NCI-H2029 treated with DMSO at 0.1 percent for 48 hours (cell line): ENCODE measurements around the gene SMAD7.

Experiments
- DNase-seq: peaks from one replicate; lab custom pipeline; 2025; lab: John Stamatoyannopoulos, UW

The SMAD7 gene

GRCh38 chr18:48944634-48945033 is 6.1 kb downstream of the SMAD7 start:
- DNase-seq, result no peak

GRCh38 chr18:48943736-48944527 is 6.8 kb downstream of the SMAD7 start:
- DNase-seq, result no peak

GRCh38 chr18:48943333-48943732 is 7.4 kb downstream of the SMAD7 start:
- DNase-seq, result no peak

GRCh38 chr18:48942554-48943261 is 8.1 kb downstream of the SMAD7 start:
- DNase-seq, result no peak

- DNase-seq, result no peak
These were observed 8.7 kb downstream of the SMAD7 start for GRCh38 chr18:48942086-48942485.

GRCh38 chr18:48941672-48942071 is 9.1 kb downstream of the SMAD7 start:
- DNase-seq, result no peak

GRCh38 chr18:48940854-48941611 is 9.7 kb downstream of the SMAD7 start:
- no peak for DNase-seq

- DNase-seq, result no peak
These were observed 11.3 kb downstream of the SMAD7 start for GRCh38 chr18:48939205-48940097.

- no peak for DNase-seq
These were observed 11.9 kb downstream of the SMAD7 start for GRCh38 chr18:48938827-48939204.

- DNase-seq, result no peak
These were observed 12.7 kb downstream of the SMAD7 start for GRCh38 chr18:48937869-48938750.

GRCh38 chr18:48935433-48935774 is 15.4 kb downstream of the SMAD7 start:
- DNase-seq, result no peak

- DNase-seq, result no peak
These were observed 15.9 kb downstream of the SMAD7 start for GRCh38 chr18:48934723-48935432.

- DNase-seq, result no peak
These were observed 16.4 kb downstream of the SMAD7 start for GRCh38 chr18:48934415-48934722.

GRCh38 chr18:48933578-48934414 is 17.0 kb downstream of the SMAD7 start:
- DNase-seq, result no peak

GRCh38 chr18:48932822-48933510 is 17.8 kb downstream of the SMAD7 start:
- DNase-seq, result no peak

- no peak for DNase-seq
These were observed 18.3 kb downstream of the SMAD7 start for GRCh38 chr18:48932462-48932818.

GRCh38 chr18:48931680-48932461 is 18.9 kb downstream of the SMAD7 start:
- DNase-seq, result no peak

- no peak for DNase-seq
These were observed 19.8 kb downstream of the SMAD7 start for GRCh38 chr18:48930926-48931325.
